Muscle of arm (tissue), 12 donors: Measurements from ENCODE around the gene HSD3B2. TPM values are rescaled to one million over a fixed set of nuclear protein-coding genes. Genes with fewer than 3 reads are reported as not detected.

Source experiments
- DNase-seq: peaks from one replicate; pipeline ENCODE4 v3.0.0-alpha.2; 2013
- polyA plus RNA-seq, 12 donors: library from polyadenylated mRNA; unstranded; fragments of 120-200 nt; gene quantifications; one replicate each; pipeline ENCODE4 v1.2.1, GENCODE V29; 2013; ENCODE audit not compliant: insufficient read length in 12 of 12

Gene HSD3B2
- polyA plus RNA-seq, 12 donors: 0.14 to 0.24 TPM; not detected in 10

GRCh38 chr1:119396982-119397381, 18.0 kb upstream of the HSD3B2 start:
- DNase-seq: no peak

DNA sequence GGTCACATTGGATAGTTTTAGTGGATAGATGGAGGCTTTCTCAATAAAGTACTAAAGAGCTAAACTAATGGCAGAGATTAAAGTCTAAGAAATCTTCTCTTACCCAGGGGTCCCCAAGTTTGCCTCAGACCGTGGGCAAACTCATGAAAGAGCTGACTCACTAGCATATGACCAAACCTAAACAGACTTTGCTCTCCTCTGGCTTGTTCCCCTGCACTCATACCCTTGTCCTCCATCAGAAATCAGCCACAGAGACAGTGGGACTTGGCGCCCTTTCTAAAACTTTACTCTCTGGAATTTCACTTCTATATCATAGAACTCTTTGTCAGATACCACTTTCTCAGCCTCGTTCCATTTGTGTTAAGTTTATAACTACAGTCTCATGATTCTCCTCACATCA, 17.0 kb upstream of the HSD3B2 start:
- no peak for DNase-seq

- no peak for DNase-seq
Measured at GRCh38 chr1:119404736-119405135, 10.2 kb upstream of the HSD3B2 start.

GRCh38 chr1:119409731-119410130, 5.2 kb upstream of the HSD3B2 start:
- DNase-seq: peak; percentile 15

- DNase-seq: no peak
Measured at GRCh38 chr1:119410961-119411360, 4.0 kb upstream of the HSD3B2 start.

DNA sequence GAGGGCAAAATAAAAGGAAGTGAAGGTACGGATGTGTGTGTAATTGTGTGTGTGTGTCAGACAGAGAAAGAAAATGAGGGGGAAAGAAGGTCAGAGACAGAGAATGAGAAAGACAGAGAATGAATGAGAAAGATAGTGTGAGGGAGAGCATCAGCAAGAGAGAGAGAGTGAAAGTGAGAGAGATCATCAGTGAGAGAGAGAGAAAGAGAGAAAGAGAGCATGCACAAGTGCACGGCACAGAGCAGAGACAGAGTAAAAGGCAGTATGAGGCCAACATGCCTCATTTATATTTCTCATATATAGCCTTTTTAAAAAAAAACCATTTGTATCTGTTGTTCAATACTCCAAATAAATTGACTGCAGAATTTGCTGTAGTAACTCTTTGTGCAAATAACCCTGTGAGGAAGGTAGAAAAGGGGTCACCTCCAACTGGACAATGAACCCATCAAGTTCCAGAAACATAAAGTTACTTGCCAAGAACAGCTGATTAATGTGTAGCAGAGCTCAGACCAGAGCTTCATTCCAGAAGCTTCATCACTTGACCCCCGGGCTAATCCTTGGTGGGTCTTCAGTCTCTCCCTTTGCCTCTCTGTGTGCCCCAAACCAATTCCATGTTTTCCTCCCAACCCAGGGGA, 1.2 kb downstream of the HSD3B2 start:
- DNase-seq: no peak

DNA sequence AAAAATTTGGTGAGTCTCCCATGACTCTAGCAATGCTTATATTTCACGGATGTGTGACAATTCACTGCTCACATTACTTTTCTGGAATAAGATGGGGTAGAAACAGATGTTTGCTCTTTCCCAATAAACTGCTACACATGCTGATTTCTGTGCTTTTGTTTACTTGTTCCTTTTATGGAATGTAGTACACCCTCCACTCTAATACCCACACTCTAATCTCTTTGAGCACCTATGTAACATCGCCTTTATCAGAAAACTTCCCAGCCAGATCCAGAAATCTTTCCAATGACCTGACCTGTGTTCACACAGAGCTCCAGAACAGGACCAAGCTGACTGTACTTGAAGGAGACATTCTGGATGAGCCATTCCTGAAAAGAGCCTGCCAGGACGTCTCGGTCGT, 4.2 kb downstream of the HSD3B2 start:
- no peak for DNase-seq

- DNase-seq: no peak
Measured at GRCh38 chr1:119420638-119421037, 5.7 kb downstream of the HSD3B2 start.

DNA sequence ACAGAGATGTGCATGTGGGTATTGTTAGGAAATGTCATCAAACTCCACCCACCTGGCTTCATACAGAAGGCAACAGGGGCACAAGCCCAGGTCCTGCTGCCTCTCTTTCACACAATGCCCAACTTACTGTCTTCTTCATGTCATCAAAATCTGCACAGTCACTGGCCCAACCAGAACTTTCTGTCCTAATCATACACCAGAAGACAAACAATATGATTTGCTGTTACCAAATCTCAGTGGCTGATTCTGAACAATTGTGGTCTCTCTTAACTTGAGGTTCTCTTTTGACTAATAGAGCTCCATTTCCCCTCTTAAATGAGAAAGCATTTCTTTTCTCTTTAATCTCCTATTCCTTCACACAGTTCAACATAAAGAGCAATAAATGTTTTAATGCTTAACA, 7.7 kb downstream of the HSD3B2 start:
- DNase-seq: no peak

GRCh38 chr1:119428991-119429390, 14.0 kb downstream of the HSD3B2 start:
- DNase-seq: no peak

- no peak for DNase-seq
Measured at GRCh38 chr1:119429687-119430086, 14.7 kb downstream of the HSD3B2 start.

DNA sequence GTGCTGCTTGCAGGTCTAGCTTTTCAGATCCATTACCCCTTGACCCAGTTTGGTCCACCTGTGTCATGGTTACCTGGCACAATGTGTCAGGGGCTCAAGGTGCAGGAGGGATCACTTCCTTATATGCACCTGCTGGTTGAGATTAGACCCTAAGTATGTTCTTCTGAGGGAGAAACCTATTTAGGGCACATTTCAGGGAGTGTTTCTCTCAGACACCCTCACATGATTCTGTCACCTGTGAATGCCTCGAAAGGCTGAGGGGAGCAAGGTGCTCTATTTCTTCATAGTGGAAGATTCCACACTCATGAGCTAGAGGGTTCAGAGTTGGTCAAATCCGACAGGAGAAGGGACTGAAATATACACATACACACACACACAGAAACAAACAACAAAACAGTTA, 15.5 kb downstream of the HSD3B2 start:
- DNase-seq: no peak

- no peak for DNase-seq
Measured at GRCh38 chr1:119431836-119432235, 16.9 kb downstream of the HSD3B2 start.

- no peak for DNase-seq
Measured at GRCh38 chr1:119435052-119435451, 20.1 kb downstream of the HSD3B2 start.

DNA sequence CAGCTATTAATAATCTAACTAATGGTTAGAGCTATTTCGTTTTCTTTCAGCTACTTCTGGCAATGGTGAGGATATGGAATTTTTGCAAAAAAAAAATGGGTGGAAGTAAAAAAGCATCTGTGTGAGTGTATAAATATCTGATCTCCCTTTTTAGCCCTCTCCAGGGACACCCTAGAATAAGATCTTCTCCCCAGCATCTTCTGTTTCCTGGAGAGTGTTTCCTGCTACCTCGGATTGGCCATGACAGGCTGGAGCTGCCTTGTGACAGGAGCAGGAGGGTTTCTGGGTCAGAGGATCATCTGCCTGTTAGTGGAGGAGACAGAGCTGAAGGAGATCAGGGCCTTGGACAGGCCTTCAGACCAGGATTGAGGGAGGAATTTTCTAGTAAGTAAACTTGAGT, 23.8 kb downstream of the HSD3B2 start:
- no peak for DNase-seq

DNA sequence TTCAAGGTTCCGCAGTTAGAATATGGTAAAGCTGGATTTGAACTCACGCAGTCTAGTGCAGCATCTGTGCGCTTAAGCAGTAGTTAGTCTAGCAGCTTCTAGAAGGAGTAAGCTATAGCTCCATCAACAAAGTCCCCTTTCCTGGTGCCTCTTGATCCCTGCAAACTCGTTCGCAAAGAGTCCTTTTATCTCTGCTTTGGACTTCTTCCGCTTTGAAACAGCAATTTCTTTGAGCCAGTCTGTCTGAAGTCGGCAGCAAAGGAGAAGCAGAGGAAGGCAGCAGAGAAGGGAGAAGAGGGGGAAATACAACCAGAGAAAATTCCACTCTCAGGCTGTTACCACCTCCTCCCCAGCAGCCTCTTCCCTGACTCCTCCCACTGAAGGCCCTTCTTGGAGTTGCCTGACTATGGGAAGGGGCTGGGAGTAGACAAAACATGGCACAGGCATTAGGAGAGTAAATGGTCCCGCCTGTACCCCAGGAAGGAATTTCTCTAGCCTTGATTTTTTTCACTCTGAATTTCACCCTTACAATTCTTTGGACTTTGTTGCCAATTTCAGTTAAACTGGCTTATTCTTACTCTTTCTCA, 25.9 kb downstream of the HSD3B2 start:
- DNase-seq: no peak

DNA sequence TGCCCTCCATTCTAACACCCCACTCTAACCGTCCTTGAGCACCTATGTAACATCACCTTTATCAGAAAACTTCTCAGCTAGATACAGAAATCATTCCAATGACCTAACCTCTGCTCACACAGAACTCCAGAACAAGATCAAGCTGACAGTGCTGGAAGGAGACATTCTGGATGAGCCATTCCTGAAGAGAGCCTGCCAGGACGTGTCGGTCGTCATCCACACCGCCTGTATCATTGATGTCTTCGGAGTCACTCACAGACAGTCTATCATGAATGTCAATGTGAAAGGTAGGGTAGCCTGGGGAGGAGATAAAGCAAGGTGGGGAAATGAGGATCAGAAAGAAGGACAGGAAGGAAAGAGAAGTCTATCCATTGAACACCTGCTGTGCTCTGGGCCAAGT, 27.8 kb downstream of the HSD3B2 start:
- DNase-seq: no peak

GRCh38 chr1:119446321-119446720, 31.4 kb downstream of the HSD3B2 start:
- no peak for DNase-seq

GRCh38 chr1:119447344-119448126, 32.6 kb downstream of the HSD3B2 start:
- no peak for DNase-seq

DNA sequence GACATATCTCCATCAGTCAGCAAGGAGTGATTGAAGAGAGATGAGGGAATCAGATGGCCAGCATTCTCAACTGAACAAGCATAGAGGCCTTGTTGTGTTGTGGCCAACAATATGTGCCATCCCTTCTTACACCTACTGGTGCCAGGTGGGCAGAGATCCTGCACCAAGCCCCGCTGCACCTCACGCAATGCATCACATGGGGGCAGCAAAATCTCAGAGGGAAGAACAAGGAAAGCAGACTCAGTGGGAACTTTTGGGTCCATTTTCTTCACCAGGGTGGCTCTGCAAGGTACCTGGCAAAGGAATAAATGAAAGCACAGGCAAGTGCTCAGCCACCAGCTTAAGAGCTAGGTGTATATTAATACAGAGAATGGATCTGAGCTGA, 33.2 kb downstream of the HSD3B2 start:
- DNase-seq: no peak

DNA sequence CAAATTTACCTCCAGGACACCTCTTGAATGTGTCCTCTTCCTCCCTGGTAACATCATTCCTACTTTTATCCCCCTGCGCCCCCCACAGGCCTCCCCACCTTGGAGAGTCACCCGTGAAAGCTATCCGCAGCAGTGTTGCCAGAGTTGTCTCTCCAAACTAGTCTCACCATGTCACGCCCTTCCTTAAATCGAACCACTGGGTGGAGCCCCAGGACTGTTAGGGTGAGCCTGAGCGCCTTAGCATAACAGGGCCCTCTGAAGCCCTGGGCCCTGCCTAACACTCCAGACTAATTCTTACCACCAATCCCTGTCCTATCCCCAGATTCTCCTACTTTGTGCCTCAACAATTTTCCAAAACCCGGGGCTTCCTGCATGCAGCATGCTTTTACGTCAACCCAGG, 35.0 kb downstream of the HSD3B2 start:
- no peak for DNase-seq

DNA sequence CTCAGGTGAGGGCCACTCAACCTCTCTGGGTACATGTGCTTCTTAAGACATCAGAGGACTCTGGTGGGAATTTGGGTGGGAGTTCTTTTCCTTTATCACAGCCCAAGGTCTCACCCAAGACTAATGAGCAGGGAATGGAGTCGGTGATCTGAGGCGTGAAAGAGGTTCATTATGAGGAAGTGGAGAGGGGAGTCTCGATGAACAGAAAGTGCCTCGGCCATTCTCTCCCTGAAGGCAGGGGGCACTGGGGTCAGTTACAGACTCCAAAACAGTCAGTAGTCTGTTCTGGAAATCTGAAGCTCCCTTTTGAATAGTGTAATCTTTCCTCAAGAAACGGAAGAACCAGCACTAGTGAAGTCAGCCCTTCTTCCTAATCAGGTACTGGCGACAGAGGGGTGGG, 36.2 kb downstream of the HSD3B2 start:
- DNase-seq: no peak

DNA sequence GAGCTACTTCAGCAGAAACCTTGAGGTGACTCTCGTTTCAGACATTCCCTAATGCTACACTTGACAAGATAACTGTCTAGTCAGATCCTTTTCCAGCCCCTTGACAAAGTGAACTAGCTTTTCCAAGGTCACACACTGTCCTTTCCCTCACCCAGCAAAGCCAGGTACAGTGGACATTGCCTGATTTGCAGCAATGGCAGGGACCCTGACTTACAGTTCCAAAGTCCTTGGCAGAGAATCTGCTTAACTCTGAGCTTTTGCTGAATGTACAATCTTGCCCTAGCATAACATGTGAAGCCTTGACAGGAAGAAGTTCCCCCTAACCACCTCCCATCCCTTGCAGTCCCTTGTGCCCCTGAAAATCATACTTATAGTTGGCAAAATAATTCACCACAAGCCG, 37.1 kb downstream of the HSD3B2 start:
- DNase-seq: no peak
